Testis (tissue), 3 donors: ENCODE measurements around the gene SLC22A17. TPM values are rescaled to one million over a fixed set of nuclear protein-coding genes. Genes with fewer than 3 reads are reported as not detected.

Experiments
- DNase-seq: peaks from one replicate; pipeline ENCODE4 v3.0.0-alpha.2; 2019
- H3K27ac ChIP-seq, 2 donors: fragments of 200-600 bp; sonication (generic); one replicate each; pipeline ENCODE4 v1.5.1; 2019
- H3K27me3 ChIP-seq: fragments of 200-600 bp; sonication (generic); one replicate; pipeline ENCODE4 v1.5.1; 2019
- H3K36me3 ChIP-seq: fragments of 200-600 bp; sonication (generic); one replicate; pipeline ENCODE4 v1.5.1; 2017; ENCODE audit warnings: low read depth; ENCODE audit errors: missing control alignments
- H3K4me1 ChIP-seq: fragments of 200-600 bp; sonication (generic); one replicate; pipeline ENCODE4 v1.5.1; 2019
- H3K4me3 ChIP-seq, 2 donors: fragments of 200-600 bp; sonication (generic); one replicate each; pipeline ENCODE4 v1.5.1; 2017 to 2019
- H3K9me3 ChIP-seq: fragments of 200-600 bp; sonication (generic); one replicate; pipeline ENCODE4 v1.5.1; 2017
- CTCF ChIP-seq, 3 experiments: fragments of 450-650 bp in 2 of 3; fragments of 200-600 bp in 1 of 3; sonication (generic) in 1 of 3; IDR thresholded peaks; one replicate each; pipeline ENCODE4 v1.5.1; 2016 to 2019; ENCODE audit warnings: antibody characterized with exemption in 3 of 3, mild to moderate bottlenecking in 2 of 3, moderate library complexity in 1 of 3
- POLR2A ChIP-seq: fragments of 450-650 bp; IDR thresholded peaks from one replicate; pipeline ENCODE4 v1.6.1; 2017; ENCODE audit warnings: antibody characterized with exemption, mild to moderate bottlenecking, moderate library complexity
- WGBS, 2 donors: methylation state at CpG; one replicate each; pipeline ENCODE4 v1.1.5; 2018; 5-methylcytosine and 5-hydroxymethylcytosine counted together
- intact Hi-C: fragments of 100-400 bp; cut with DNase I; formaldehyde crosslinking; loops from one replicate; pipeline ENCODE4 v1.15.1; 2023; ENCODE audit warnings: low total_unique reads
- polyA plus RNA-seq: library from polyadenylated mRNA; stranded (reverse); fragments of 350-450 nt; fragmentation: Illumina TruSeq; extraction: RNeasy Lipid Tissue Mini Kit (QIAGEN cat#74804); gene quantifications from one replicate; pipeline ENCODE4 v1.2.3, GENCODE V29; 2014; ENCODE audit warnings: low read depth, low replicate concordance; ENCODE audit not compliant: insufficient read depth
- total RNA-seq, 2 donors: library from RNA; depleted of rRNA; stranded (reverse); fragments of >200 nt; gene quantifications; one replicate each; pipeline ENCODE4 v1.2.3, GENCODE V29; 2016

The SLC22A17 gene
- total and polyA plus RNA-seq, 3 donors from 2014 or later, result 37.3 to 93.8 (median 56.6) TPM

- Histone ChIP-seq H3K4me3 (no peak overlapping the region), H3K27me3 (no peaks in the 10 kb centered on the region), H3K9me3 (no peaks in the 10 kb centered on the region), H3K4me1 (peaks cover 6% of the 10 kb centered on the region), H3K27ac (no peak overlapping the region), H3K36me3 (no peaks in the 10 kb centered on the region)
- WGBS, 2 donors, result 78% methylated on average over 11 of the region's 11 CpGs; no CpG with 5 or more reads in 1 of the 2 donors
- no peak for TF ChIP-seq CTCF (IDR thresholded peaks at IDR 0.05)
- no peak for TF ChIP-seq POLR2A
- no peak for DNase-seq
- intact Hi-C loops, result no loop called here
Observed at GRCh38 chr14:23359167-23359626, 6.5 kb upstream of the SLC22A17 start.

- Histone ChIP-seq H3K4me1 (peaks cover under 1% of the 10 kb centered on the region), H3K27me3 (no peaks in the 10 kb centered on the region), H3K36me3 (no peaks in the 10 kb centered on the region), H3K27ac (no peak overlapping the region), H3K4me3 (no peak overlapping the region), H3K9me3 (no peaks in the 10 kb centered on the region)
- no peak for TF ChIP-seq POLR2A
- no peak for TF ChIP-seq CTCF (IDR thresholded peaks at IDR 0.05)
- WGBS, 2 donors, result 71 to 83% methylated on average over 12 of the region's 12 CpGs
- intact Hi-C loops, result no loop called here
- DNase-seq, result no peak
Observed at GRCh38 chr14:23358553-23359166, 6.0 kb upstream of the SLC22A17 start.

GRCh38 chr14:23358042-23358441 lies 5.4 kb upstream of the SLC22A17 start:
- H3K4me3 ChIP-seq, result no peak overlapping the region
- TF ChIP-seq POLR2A (no peak), CTCF (IDR thresholded peaks at IDR 0.05) (no peak)
- WGBS, 2 donors, result 67 to 82% methylated on average over 3 of the region's 3 CpGs
- no peaks in the 10 kb centered on the region for H3K27me3 ChIP-seq
- H3K9me3 ChIP-seq, result no peaks in the 10 kb centered on the region
- no peaks in the 10 kb centered on the region for H3K36me3 ChIP-seq
- intact Hi-C loops, result no loop called here
- no peak overlapping the region for H3K27ac ChIP-seq
- H3K4me1 ChIP-seq, result no peaks in the 10 kb centered on the region
- DNase-seq, result no peak

- H3K27me3 ChIP-seq, result no peaks in the 10 kb centered on the region
- no peaks in the 10 kb centered on the region for H3K9me3 ChIP-seq
- intact Hi-C loops, result no loop called here
- no peak overlapping the region for H3K4me3 ChIP-seq
- H3K4me1 ChIP-seq, result no peaks in the 10 kb centered on the region
- TF ChIP-seq POLR2A, result no peak
- TF ChIP-seq CTCF (IDR thresholded peaks at IDR 0.05), result no peak
- WGBS, 2 donors, result 88% methylated on average over 3 to 8 of the region's 8 CpGs
- no peak for DNase-seq
- H3K36me3 ChIP-seq, result no peaks in the 10 kb centered on the region
- no peak overlapping the region for H3K27ac ChIP-seq
Observed at GRCh38 chr14:23357261-23357660, 4.6 kb upstream of the SLC22A17 start.

- Histone ChIP-seq H3K27ac (no peak overlapping the region), H3K4me3 (no peak overlapping the region), H3K36me3 (no peaks in the 10 kb centered on the region), H3K27me3 (no peaks in the 10 kb centered on the region), H3K4me1 (peaks cover 3% of the 10 kb centered on the region), H3K9me3 (no peaks in the 10 kb centered on the region)
- intact Hi-C loops, result no loop called here
- no peak for TF ChIP-seq POLR2A
- no peak for TF ChIP-seq CTCF (IDR thresholded peaks at IDR 0.05)
- WGBS, 2 donors, result 96 to 97% methylated on average over 4 of the region's 4 CpGs
- no peak for DNase-seq
Observed at GRCh38 chr14:23356662-23357061, 4.0 kb upstream of the SLC22A17 start.
